ENCODE data around the gene ZNF366. TPM values are rescaled to one million over a fixed set of nuclear protein-coding genes. Genes with fewer than 3 reads are reported as not detected.

The ZNF366 gene
- total RNA-seq, 4 donors from 2014 or later: 0.29 to 20.5 (median 12.1) TPM

DNA sequence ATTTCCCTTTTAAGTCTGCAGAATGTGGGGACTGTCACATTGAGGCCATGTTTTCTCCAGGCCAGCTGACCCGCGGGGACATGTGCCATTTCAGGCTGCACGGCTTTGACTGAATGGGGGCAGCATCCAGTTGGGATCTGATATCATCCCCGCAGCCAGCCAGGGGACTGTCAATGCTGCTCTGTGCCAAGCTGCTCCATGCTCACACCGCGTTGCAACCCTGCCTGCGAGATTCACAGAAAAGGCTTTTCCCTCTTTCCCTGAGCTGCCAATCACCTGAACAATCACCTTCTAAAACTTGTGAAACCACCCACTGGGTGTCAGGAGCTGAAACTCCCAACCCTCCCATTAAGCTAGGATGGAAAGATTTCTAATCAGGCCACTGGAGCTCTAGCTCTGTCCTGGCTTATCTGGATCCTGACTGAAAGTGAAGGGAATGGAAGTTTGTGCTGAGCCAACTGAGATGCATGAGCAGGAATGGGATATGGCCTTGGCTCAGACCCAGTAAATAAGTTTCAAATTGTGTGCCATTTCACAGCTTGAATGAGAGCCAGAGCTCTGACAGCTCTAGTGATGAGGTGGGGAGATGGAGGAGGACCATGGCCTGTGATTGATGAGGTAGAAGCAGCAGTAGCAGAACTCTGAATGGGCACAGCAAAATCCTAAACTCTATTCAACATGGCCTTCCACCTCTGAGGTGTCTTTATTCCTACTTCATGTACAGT is 34.5 kb upstream of the ZNF366 start:
- no peak overlapping the region for H3K27ac ChIP-seq
- TF ChIP-seq, protein P1, sequence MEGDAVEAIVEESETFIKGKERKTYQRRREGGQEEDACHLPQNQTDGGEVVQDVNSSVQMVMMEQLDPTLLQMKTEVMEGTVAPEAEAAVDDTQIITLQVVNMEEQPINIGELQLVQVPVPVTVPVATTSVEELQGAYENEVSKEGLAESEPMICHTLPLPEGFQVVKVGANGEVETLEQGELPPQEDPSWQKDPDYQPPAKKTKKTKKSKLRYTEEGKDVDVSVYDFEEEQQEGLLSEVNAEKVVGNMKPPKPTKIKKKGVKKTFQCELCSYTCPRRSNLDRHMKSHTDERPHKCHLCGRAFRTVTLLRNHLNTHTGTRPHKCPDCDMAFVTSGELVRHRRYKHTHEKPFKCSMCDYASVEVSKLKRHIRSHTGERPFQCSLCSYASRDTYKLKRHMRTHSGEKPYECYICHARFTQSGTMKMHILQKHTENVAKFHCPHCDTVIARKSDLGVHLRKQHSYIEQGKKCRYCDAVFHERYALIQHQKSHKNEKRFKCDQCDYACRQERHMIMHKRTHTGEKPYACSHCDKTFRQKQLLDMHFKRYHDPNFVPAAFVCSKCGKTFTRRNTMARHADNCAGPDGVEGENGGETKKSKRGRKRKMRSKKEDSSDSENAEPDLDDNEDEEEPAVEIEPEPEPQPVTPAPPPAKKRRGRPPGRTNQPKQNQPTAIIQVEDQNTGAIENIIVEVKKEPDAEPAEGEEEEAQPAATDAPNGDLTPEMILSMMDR (IDR thresholded peaks at IDR 0.05): no peak
- TF ChIP-seq POLR2A (IDR thresholded peaks at IDR 0.05): no peak
- no peaks in the 10 kb centered on the region for H3K9me3 ChIP-seq
- intact Hi-C loops (cut with DNase I; ENCODE audit: low total_unique reads): no loop called here
- no peaks in the 10 kb centered on the region for H3K4me1 ChIP-seq
- no peak overlapping the region for H3K4me3 ChIP-seq
- H3K36me3 ChIP-seq: no peaks in the 10 kb centered on the region
- no peak for DNase-seq
- no peaks in the 10 kb centered on the region for H3K27me3 ChIP-seq

DNA sequence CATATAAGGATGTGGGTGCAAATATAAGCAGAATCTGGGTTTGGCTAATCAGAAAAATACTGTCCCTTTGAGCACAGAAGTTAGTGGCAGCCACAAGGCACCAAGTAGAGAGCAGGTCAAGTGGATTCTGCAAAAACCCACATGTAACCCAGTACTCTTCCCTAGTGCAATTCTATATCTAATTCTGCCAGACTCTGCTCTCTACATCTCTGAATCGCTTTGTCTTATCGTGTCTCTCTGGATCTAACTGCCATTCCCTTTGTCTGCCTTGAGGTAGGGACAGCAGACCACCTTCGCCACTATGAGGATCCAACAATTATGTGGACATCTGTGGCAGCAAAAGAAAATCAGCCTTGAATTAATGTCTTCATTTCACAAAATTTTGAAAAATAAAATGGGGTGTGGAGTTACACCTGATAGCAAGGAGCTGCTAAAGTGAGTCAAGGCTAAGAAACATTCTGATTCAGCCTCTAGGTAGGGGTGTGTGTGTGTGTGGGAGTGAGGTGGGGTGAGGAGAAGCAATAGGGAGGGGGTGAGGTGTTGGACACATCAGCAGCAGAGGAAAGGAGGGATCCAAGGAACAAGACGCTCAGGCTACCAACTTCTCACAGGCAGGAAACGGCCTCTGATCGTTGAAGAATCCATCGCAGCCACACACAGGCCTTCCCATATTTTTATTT is 33.7 kb upstream of the ZNF366 start:
- no peak for DNase-seq
- H3K4me1 ChIP-seq: no peaks in the 10 kb centered on the region
- no peaks in the 10 kb centered on the region for H3K9me3 ChIP-seq
- H3K27me3 ChIP-seq: no peaks in the 10 kb centered on the region
- no peak overlapping the region for H3K4me3 ChIP-seq
- intact Hi-C loops (cut with DNase I; ENCODE audit: low total_unique reads): no loop called here
- no peaks in the 10 kb centered on the region for H3K36me3 ChIP-seq
- H3K27ac ChIP-seq: no peak overlapping the region
- TF ChIP-seq, protein P1 (IDR thresholded peaks at IDR 0.05): no peak
- TF ChIP-seq POLR2A (IDR thresholded peaks at IDR 0.05): no peak

DNA sequence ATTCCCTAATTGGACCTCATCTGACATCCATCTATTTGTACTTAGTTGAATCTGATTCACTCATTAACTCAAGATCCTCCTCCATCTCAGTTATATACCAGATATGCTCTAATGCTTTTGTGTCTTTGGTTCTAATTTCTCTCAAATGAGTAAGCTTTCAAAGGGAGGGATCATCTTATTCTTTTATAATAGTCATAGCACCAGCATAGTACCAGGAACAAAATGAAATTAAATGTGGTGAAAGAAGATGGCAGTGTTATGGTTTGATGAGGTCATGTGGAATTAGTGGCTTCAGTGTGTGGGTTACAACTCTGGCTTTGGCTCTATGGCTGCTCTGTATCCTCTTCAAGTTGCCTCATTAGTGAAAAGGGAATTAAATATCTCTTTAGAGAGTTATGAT is 32.5 kb upstream of the ZNF366 start:
- TF ChIP-seq, protein P1 (IDR thresholded peaks at IDR 0.05): no peak
- TF ChIP-seq POLR2A (IDR thresholded peaks at IDR 0.05): no peak
- Histone ChIP-seq H3K9me3 (no peaks in the 10 kb centered on the region), H3K27me3 (no peaks in the 10 kb centered on the region), H3K27ac (no peak overlapping the region), H3K4me3 (no peak overlapping the region), H3K4me1 (no peaks in the 10 kb centered on the region), H3K36me3 (no peaks in the 10 kb centered on the region)
- DNase-seq: no peak
- intact Hi-C loops (cut with DNase I; ENCODE audit: low total_unique reads): no loop called here

DNA sequence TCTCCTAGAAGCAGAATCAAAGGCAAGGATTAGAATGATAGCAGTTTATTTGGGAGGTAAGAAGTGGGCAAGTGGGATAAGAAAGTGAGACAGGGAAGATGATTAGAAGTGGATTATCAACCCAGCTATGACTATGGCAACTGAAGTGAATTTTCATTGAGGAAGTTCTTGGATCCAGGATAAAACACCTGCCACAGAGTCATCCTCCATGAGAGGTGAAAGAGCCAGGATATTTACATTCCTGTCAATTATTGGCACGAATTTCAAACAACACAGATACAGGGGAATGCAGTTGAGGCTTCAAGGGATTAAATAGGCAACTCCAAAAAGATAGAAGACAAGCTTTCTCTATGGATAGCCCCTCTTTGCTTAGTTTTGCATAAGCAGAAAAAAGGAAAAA is 31.8 kb upstream of the ZNF366 start:
- no peaks in the 10 kb centered on the region for H3K4me1 ChIP-seq
- H3K9me3 ChIP-seq: no peaks in the 10 kb centered on the region
- no peak overlapping the region for H3K27ac ChIP-seq
- no peaks in the 10 kb centered on the region for H3K27me3 ChIP-seq
- H3K4me3 ChIP-seq: no peak overlapping the region
- H3K36me3 ChIP-seq: no peaks in the 10 kb centered on the region
- TF ChIP-seq, protein P1 (IDR thresholded peaks at IDR 0.05): no peak
- no peak for TF ChIP-seq POLR2A (IDR thresholded peaks at IDR 0.05)
- intact Hi-C loops (cut with DNase I; ENCODE audit: low total_unique reads): no loop called here
- no peak for DNase-seq

DNA sequence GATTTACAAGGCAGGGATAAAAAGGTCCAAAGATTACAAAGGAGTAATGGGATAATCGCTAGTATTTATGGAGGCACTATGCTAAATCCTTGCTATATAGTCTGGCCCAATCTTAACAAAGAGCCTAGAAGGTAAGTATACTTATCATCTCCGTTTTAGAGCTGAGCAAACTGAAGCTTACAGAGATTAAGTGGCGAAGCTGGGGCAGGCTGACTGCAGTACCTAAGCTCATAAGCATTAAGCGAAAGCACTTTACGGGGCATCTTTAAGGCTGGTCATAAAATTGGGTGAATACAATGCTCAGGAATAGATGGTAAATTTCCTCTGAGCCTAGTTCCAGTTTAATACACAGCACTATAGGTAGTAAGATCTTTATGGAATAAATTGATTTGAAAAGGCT is 30.0 kb upstream of the ZNF366 start:
- no peaks in the 10 kb centered on the region for H3K4me1 ChIP-seq
- TF ChIP-seq, protein P1 (IDR thresholded peaks at IDR 0.05): no peak
- TF ChIP-seq POLR2A (IDR thresholded peaks at IDR 0.05): no peak
- H3K27ac ChIP-seq: no peak overlapping the region
- intact Hi-C loops (cut with DNase I; ENCODE audit: low total_unique reads): no loop called here
- no peak overlapping the region for H3K4me3 ChIP-seq
- no peak for DNase-seq
- H3K9me3 ChIP-seq: peaks cover 0 to 6% of the 10 kb centered on the region in 2 donors
- no peaks in the 10 kb centered on the region for H3K36me3 ChIP-seq
- H3K27me3 ChIP-seq: no peaks in the 10 kb centered on the region

Data from uterus (tissue), 4 donors.